HG02870 (cell line): ENCODE results near the gene LRRN1.
"Not testable (repeated sequence)": the region's sequence is repeated elsewhere in the genome, so short reads cannot be mapped to it uniquely, and the experiment has no call there.

Experiments used
- ATAC-seq: cut with Tn5 transposase; IDR thresholded peaks from one replicate; pipeline ENCODE4 v1.9.1; 2021; ENCODE audit warnings: mild to moderate bottlenecking, moderate library complexity; ENCODE audit not compliant: unreplicated experiment

LRRN1 gene

GRCh38 chr3:3887311-3887710, 88.1 kb downstream of the LRRN1 start:
- not testable (repeated sequence) for ATAC-seq

GRCh38 chr3:3893590-3893989, 94.4 kb downstream of the LRRN1 start:
- no peak for ATAC-seq
